ENCODE data around the gene PLCB4.

Gene PLCB4

GRCh38 chr20:9334866-9335265, 266.0 kb downstream of the PLCB4 start:
- no peak for DNase-seq

GRCh38 chr20:9338101-9338500, 269.2 kb downstream of the PLCB4 start:
- DNase-seq, result no peak

GRCh38 chr20:9339708-9340107, 270.8 kb downstream of the PLCB4 start:
- no peak for DNase-seq

GRCh38 chr20:9342651-9343050, 273.8 kb downstream of the PLCB4 start:
- DNase-seq, result no peak

GRCh38 chr20:9344083-9344920, 275.4 kb downstream of the PLCB4 start:
- no peak for DNase-seq

- DNase-seq, result no peak
Observed at GRCh38 chr20:9348316-9348715, 279.4 kb downstream of the PLCB4 start.

- DNase-seq, result no peak
Observed at GRCh38 chr20:9348747-9349146, 279.9 kb downstream of the PLCB4 start.

- no peak for DNase-seq
Observed at GRCh38 chr20:9349249-9349648, 280.4 kb downstream of the PLCB4 start.

GRCh38 chr20:9352739-9353138, 283.9 kb downstream of the PLCB4 start:
- no peak for DNase-seq

- DNase-seq, result no peak
Observed at GRCh38 chr20:9353180-9353915, 284.5 kb downstream of the PLCB4 start.

GRCh38 chr20:9353916-9354276, 285.0 kb downstream of the PLCB4 start:
- DNase-seq, result no peak

GRCh38 chr20:9354579-9354978, 285.7 kb downstream of the PLCB4 start:
- no peak for DNase-seq

- DNase-seq, result no peak
Observed at GRCh38 chr20:9358001-9358400, 289.1 kb downstream of the PLCB4 start.

- DNase-seq, result peak; percentile 8 to 60
Observed at GRCh38 chr20:9359561-9360308, 290.8 kb downstream of the PLCB4 start.

GRCh38 chr20:9360431-9360830, 291.5 kb downstream of the PLCB4 start:
- DNase-seq, result no peak

- no peak for DNase-seq
Observed at GRCh38 chr20:9363673-9364072, 294.8 kb downstream of the PLCB4 start.

- DNase-seq, result no peak
Observed at GRCh38 chr20:9367328-9367727, 298.4 kb downstream of the PLCB4 start.

- peak in 1 of 2 experiments; percentile 43 for DNase-seq
Observed at GRCh38 chr20:9367746-9368145, 298.9 kb downstream of the PLCB4 start.

GRCh38 chr20:9368893-9369292, 300.0 kb downstream of the PLCB4 start:
- no peak for DNase-seq

GRCh38 chr20:9369557-9369956, 300.7 kb downstream of the PLCB4 start:
- DNase-seq, result no peak

GRCh38 chr20:9374072-9374471, 305.2 kb downstream of the PLCB4 start:
- no peak for DNase-seq

- DNase-seq, result no peak
Observed at GRCh38 chr20:9374480-9374879, 305.6 kb downstream of the PLCB4 start.

GRCh38 chr20:9375221-9375681, 306.4 kb downstream of the PLCB4 start:
- DNase-seq, result no peak

GRCh38 chr20:9377007-9377406, 308.1 kb downstream of the PLCB4 start:
- no peak for DNase-seq

Measured in NCI-H446 (cell line).